Neural progenitor cell (in vitro differentiated cells): ENCODE results near the gene MVK.

ENCODE experiments used
- EZH2phosphoT487 ChIP-seq: fragments of 200-600 bp; sonication (generic); IDR thresholded peaks from 2 replicates; pipeline ENCODE4 v1.6.1; 2017; ENCODE audit warnings: antibody characterized with exemption
- TF ChIP-seq, protein P1 (sequence below): fragments of 200-600 bp; sonication (generic); IDR thresholded peaks from 2 replicates; pipeline ENCODE4 v1.5.1; 2017; ENCODE audit warnings: antibody characterized with exemption, mild to moderate bottlenecking

GRCh38 chr12:109624467-109624866 lies 50.9 kb downstream of the MVK start:
- TF ChIP-seq, protein P1, sequence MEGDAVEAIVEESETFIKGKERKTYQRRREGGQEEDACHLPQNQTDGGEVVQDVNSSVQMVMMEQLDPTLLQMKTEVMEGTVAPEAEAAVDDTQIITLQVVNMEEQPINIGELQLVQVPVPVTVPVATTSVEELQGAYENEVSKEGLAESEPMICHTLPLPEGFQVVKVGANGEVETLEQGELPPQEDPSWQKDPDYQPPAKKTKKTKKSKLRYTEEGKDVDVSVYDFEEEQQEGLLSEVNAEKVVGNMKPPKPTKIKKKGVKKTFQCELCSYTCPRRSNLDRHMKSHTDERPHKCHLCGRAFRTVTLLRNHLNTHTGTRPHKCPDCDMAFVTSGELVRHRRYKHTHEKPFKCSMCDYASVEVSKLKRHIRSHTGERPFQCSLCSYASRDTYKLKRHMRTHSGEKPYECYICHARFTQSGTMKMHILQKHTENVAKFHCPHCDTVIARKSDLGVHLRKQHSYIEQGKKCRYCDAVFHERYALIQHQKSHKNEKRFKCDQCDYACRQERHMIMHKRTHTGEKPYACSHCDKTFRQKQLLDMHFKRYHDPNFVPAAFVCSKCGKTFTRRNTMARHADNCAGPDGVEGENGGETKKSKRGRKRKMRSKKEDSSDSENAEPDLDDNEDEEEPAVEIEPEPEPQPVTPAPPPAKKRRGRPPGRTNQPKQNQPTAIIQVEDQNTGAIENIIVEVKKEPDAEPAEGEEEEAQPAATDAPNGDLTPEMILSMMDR: no peak
- no peak for TF ChIP-seq EZH2phosphoT487
